GM18951 (cell line): ENCODE data around the gene H1-8.

Source experiments
- POLR2A ChIP-seq: IDR thresholded peaks from 4 replicates; pipeline ENCODE4 v1.6.1; 2011; ENCODE audit warnings: mild to moderate bottlenecking; ENCODE audit not compliant: insufficient read length, insufficient read depth; ENCODE audit errors: extremely low read depth
- in situ Hi-C: fragments of 300-500 bp; cut with MboI; formaldehyde crosslinking; loops from one replicate; pipeline ENCODE4 v1.12.0; 2022; ENCODE audit warnings: low sequenced_read_pairs, mixed read lengths, inconsistent platforms; ENCODE audit not compliant: unreplicated experiment

H1-8 gene

DNA sequence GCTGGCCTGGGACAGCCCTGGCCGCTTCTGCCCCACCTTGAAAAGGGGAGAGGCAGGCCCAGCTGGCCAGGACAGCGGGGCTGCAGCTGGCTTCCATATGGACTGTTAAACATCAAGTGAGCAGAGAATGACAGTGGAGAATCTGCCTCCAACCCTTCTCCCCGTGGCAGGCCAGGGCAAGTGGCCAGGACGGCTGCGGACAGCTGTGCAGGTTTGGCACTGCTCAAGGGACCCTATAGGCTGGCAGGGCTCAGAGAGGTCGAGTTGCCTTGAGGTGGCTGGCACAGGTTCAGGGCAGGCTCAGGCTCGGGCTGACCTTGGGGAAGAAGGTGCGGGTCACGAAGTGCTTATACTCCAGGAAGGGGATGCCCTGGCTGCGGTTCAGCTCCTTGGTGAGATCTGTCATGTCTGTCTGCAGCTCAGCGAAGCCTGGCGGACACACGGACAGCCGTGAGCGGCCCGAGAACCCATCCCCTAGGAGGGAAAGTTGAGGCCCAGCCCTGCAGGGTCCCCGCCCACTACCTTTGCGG lies 24.3 kb downstream of the H1-8 start:
- no peak for TF ChIP-seq POLR2A
- in situ Hi-C loops: no loop called here

DNA sequence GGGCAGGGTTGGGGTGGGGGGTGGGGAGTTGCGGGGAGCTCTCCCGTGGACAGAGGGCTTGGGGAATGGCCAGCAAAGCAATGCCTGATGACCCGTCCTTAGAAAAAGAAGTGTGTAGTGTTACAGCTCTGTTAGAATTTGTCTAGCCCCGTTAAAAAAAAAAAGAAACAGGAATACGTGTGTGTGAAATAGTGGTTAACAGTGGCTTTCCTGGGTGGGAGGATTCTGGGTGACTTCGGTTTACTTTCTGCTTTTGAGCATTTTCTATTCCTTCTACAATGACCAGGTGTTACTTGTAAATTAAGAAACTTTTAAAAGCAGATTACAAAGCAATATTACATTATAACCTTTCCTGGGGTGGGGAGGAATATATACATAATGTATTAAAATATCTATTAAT lies 25.0 kb downstream of the H1-8 start:
- in situ Hi-C loops: no loop called here
- TF ChIP-seq POLR2A: no peak

DNA sequence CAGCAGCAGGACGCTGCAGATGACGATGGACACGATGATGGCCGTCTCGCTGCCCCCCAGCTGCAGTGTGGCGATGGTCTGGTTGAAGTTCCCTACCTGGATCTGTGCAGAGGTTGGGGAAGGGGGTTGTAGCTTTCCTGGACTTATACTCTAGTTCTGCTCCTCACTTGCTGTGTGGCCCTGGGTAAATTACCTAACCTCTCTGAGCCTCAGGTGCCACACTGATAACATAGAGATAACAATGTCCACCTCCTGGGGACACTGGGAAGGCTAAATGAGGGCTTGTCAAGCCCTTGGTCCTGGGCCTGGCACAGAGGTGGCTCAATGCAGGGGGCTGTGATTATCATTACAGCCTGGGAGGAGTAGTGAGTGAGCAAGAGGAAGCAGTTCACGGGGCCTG lies 26.9 kb downstream of the H1-8 start:
- in situ Hi-C loops: no loop called here
- no peak for TF ChIP-seq POLR2A

DNA sequence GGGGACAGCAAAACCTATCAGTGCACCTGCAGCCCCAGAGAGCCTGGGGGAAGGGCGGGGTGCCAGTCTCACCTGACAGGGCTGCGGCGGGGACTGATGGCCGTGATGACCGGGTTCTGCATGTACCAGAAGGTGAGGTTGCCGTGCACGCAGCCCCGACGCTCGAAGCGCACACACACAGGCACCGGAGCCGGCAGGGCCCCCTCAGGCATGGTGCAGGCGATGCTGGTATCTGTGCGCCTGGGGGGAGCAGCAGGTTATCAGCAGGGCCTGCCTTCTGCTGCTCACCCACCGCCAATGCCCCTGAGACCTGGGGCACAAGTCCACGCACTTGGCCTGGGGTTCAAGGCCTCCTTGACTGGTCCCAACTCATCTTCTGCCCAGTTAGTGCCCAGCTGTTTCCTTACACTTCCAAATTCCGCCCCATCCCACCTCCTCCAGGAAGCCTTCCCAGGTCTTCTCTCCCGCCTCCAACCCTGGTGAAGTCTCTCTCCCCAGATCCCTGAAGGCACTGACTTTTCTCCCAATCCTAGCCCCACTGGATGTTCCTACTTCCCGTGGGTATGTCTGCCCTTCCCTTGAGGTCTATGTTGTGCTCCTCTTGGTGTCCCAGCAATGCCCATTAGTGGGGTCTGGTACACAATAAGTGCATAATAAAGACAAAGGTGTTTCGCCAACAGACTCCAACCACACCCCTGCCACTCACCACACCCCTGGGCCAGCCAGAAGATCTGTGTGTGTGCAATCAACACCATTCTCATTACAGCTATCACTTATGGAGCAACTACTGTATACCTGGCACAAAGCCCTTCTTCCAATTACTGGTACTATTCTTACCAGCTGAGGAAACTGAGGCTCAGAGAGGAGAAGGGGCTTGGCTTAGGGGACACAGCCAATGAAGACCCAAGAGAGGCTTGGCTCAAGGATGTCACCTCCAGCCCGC lies 28.9 kb downstream of the H1-8 start:
- no peak for TF ChIP-seq POLR2A
- in situ Hi-C loops: no loop called here

DNA sequence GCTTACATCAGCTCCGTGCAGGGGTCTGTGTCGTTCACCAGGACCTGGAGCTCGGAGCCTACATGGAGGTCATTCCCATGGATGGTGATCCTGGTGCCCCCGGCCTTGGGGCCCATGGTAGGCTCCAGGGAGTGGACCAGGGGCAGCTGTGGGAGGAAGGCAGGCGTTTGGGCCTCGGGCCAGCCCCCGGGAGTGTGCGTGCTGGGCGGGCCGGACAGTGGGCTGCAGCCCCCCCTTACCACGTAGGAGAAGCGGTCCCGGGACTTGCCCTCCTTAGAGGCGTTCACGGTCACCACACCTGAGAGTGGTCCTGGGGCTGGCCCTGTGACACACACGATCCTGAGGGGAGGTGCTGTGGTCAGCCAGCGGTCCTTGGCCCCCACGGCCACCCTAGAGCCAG lies 29.6 kb downstream of the H1-8 start:
- in situ Hi-C loops: no loop called here

DNA sequence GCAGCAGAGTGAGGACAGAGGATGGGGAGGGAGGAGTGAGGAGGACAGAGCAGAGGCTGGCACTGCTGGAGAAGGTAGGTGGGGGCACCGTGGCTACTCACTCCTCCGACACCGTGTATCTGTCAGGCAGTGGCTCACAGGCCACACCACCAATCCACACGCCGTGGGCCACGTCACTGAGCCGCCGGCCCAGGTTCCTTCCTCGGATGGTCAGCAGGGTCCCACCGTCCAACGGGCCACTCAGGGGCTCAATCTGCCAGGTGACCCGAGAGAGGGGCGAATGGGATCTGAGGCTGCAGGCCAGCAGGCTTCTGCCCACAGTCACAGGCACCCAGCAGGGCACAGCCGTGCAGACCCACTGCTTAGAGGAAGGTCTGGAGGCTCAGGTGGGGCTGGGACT lies 30.5 kb downstream of the H1-8 start:
- in situ Hi-C loops: no loop called here

More for the DNA sequence above, 29.6 kb downstream of the H1-8 start:
- TF ChIP-seq POLR2A: no peak

DNA sequence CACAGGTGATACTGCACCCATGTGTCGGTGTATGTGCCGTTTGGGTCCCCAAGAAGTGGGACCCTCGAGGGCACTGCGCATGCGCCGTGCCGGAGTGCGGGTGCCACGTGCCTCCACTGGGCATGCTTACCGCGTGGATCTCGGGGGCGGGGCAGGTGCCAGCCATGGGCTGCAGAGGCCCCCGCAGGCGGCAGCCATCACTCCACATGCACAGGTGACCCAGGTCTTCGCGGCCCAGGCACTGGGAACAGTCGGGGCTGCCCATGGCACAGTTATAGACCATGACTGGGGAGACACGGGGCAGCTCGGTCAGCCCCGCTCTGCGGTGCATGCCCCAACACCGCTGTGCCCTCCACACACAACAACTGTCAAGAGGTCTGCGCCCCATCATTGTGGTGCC lies 31.2 kb downstream of the H1-8 start:
- in situ Hi-C loops: no loop called here
- TF ChIP-seq POLR2A: no peak

More for the DNA sequence above, 30.5 kb downstream of the H1-8 start:
- TF ChIP-seq POLR2A: no peak

DNA sequence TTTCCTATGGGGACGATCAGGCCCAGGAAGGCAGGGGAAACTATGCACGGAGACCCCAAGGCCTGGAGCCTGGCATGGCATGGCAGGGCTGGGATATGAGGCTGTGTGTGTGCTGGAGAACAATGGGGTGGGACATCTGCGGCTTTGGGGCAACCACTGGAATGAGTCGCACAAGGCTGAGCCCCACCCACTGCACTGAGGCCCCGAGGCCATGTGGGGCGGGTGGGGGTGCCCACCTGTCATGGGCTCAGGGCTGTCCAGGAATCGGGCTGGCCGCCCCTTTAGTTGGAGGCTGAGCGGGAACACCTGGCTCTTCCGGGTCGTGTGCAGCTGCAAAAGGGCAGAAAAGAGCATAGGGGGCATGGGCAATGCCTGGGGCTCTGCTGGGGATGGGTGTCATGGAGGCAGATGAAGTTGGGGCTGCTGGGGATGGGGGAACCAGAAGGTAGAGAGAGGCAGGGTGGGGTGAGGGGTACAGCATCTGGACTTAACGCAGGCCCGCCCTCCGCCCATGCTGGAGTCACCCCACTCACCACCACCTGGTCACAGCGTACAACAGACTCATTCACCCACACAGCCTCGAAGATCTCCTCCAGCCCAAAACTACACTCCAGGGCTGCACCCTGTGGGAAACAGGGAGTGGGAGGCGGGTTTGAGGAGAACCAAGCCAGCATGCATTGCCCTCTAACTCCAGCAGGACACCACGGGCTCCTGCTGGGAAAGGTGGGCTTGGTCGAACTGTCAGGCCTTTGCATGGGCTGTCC lies 32.4 kb downstream of the H1-8 start:
- no peak for TF ChIP-seq POLR2A
- in situ Hi-C loops: no loop called here

DNA sequence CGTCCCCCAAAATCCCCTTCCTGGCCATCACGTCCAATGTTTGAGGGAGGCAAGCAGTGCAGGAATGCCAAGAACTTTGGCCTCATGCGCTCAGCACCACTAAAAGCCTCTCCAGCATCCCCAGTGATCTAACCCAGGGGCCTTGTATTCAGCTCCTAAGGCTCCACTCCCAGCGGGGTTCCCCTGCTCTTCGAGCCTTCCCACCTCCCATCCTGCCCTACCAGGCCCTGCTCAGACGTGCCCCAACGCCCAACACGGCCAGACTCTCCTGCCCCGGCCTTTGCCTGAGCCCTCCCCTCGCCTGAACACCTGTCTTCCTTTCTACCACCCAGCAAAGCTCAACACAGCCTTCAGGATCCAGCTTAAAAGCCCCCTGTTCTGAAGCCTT lies 33.0 kb downstream of the H1-8 start:
- in situ Hi-C loops: no loop called here
- no peak for TF ChIP-seq POLR2A

DNA sequence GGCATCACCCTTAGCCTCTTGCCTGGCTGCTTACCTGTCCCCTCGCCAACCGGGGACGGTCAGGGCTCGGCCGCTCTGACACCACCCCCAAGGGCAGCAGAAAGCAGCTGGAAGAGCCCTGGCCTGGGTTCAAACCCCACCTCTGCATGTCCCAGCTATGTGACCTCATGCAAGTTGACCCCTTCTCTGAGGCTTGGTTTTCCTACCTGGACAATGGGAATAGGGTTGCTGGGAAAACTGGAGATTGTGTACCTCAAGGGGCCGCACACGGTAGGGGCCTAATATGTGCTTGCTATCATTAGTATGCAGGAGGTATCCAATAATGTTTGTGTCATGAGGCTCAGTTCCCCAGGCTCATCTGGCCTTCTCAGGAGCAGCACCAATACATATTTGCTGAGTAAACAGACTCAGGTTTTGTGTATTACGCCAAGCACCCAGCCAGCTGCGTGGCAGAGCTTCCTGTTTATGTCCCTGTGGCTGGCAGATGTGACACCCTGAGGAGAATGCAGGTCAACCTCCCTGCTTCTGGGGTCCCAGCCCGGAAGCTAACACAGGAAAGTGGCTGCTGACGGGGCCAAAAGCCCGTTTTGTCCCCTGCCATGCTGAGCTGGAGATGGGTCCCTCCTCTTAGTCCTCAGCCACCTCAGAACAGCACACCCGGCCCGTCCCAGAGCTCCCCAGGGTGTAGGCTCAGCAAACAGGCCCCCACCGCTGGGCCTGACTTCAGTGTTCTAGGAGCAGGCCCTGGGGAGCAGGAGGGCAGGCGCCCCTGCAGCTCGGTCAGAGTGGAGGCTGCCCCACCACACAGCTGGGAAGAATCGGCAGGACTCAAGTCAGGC lies 33.8 kb downstream of the H1-8 start:
- no peak for TF ChIP-seq POLR2A
- in situ Hi-C loops: no loop called here

DNA sequence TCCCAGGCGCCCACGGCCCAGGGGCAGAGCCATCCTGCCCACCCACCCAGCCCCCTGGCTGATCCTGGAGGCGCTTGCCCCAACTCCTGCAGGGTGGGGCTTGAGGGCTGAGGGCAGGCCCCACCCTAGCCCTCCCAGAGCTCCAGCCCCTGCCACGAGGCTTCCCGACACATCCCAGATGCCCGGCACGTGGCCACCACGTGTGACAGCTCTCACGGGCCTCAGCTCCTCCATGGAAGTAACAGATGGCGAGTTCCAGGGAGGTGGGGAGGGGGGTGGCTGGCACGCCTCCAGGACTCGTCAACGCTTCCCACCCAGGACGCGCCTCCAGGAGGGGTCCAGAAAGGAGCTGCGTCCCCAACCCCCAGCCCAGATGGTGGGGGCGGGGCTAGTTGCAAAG lies 34.4 kb downstream of the H1-8 start:
- TF ChIP-seq POLR2A: no peak
- in situ Hi-C loops: no loop called here

DNA sequence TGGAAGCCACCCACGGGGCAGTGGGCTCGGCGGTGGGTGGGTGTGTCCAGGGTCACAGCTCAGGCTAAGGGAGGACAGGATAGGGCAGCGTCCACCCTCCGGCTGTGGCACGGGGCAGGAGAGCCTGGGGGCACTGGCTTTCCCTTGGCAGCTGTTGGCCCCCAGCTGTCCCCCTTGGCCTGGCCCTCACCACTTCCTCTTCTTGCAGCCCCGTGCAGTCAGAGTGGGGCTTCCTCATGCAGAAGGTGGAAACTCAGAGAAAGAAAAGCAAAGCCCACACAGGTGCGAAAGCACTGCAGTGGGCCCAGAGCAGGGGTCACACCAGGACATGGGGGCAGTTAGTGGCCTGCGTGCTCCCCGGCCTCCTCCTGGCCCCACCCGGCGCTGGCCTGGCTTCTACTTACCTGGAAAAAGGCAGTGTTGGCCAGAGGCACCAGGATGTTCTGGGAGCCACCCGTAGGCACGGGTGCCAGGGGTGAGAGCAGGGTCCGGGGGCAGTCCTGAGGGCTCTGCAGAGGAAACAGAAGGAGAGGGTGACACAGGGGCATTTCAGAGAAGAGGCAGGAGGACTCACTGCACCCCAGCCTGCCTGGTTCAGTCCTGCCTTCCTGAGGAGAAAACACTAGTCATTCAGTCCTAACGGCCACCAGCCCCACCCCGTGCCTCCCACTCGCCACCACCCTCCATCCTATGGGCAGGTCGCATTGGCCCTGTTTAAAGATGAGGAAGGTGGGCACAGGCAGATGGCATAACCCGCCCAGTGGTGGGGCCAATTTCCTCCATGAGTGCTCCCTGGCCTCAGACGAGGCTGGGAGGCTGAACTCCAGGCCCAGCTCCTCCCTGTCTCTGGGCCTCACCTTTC lies 35.2 kb downstream of the H1-8 start:
- in situ Hi-C loops: no loop called here
- TF ChIP-seq POLR2A: no peak
